MCF 10A (cell line): Measurements from ENCODE around the gene PXK. TPM values are rescaled to one million over a fixed set of nuclear protein-coding genes. Genes with fewer than 3 reads are reported as not detected.

ENCODE experiments used
- BruUV-seq: library from RNA; stranded (reverse); fragments of 400-500 nt; replicated peaks from 2 replicates; lab custom pipeline; 2021; lab: Mats Ljungman, UMichigan
- CTCF ChIA-PET: fragments of 300-600 bp; sonication (Branson Sonifier 250); formaldehyde crosslinking; extraction: SDS; loops from one replicate; lab custom pipeline; 2021; ENCODE audit warnings: antibody characterized with exemption, inconsistent platforms; lab: Yijun Ruan, JAX
- POLR2A ChIA-PET: fragments of 300-600, 350-650 bp; sonication (Branson Sonifier 250); formaldehyde crosslinking; extraction: SDS; loops from one replicate; lab custom pipeline; 2020; ENCODE audit warnings: antibody characterized with exemption, inconsistent platforms; lab: Yijun Ruan, JAX
- DNase-seq: peaks from one replicate; pipeline ENCODE4 v3.0.0-alpha.2; 2018; ENCODE audit not compliant: unreplicated experiment
- H3K27ac Mint-ChIP-seq: one replicate; pipeline ENCODE4 v1.8.0; 2022; ENCODE audit warnings: mild to moderate bottlenecking, low read depth, mixed read lengths; ENCODE audit not compliant: unreplicated experiment
- H3K27me3 Mint-ChIP-seq: one replicate; pipeline ENCODE4 v1.8.0; 2022; ENCODE audit warnings: mixed read lengths; ENCODE audit not compliant: insufficient read depth, unreplicated experiment
- H3K36me3 Mint-ChIP-seq: one replicate; pipeline ENCODE4 v1.8.0; 2022; ENCODE audit warnings: mild to moderate bottlenecking, moderate library complexity, mixed read lengths; ENCODE audit not compliant: insufficient read depth, unreplicated experiment
- H3K4me1 Mint-ChIP-seq: one replicate; pipeline ENCODE4 v1.8.0; 2022; ENCODE audit warnings: mixed read lengths; ENCODE audit not compliant: insufficient read depth, unreplicated experiment
- H3K4me3 Mint-ChIP-seq: one replicate; pipeline ENCODE4 v1.8.0; 2022; ENCODE audit warnings: mild to moderate bottlenecking, moderate library complexity, mixed read lengths; ENCODE audit not compliant: unreplicated experiment
- H3K9me3 Mint-ChIP-seq: one replicate; pipeline ENCODE4 v1.8.0; 2022; ENCODE audit warnings: mixed read lengths; ENCODE audit not compliant: unreplicated experiment
- intact Hi-C: fragments of 100-400 bp; cut with micrococcal nuclease; formaldehyde crosslinking; loops from 2 replicates; pipeline ENCODE4 v1.14.1; 2022
- total RNA-seq: library from RNA; stranded (reverse); gene quantifications from 2 replicates; pipeline ENCODE4 v1.2.3, GENCODE V29; 2022
- TF ChIP-seq, protein P1 (sequence below): fragments of 200-600 bp; IDR thresholded peaks from one replicate; pipeline ENCODE4 v1.8.0; 2022; ENCODE audit warnings: antibody characterized with exemption, mild to moderate bottlenecking; ENCODE audit not compliant: unreplicated experiment

Gene PXK
- total RNA-seq, 1 experiment from 2014 or later = 62.2 TPM

DNA sequence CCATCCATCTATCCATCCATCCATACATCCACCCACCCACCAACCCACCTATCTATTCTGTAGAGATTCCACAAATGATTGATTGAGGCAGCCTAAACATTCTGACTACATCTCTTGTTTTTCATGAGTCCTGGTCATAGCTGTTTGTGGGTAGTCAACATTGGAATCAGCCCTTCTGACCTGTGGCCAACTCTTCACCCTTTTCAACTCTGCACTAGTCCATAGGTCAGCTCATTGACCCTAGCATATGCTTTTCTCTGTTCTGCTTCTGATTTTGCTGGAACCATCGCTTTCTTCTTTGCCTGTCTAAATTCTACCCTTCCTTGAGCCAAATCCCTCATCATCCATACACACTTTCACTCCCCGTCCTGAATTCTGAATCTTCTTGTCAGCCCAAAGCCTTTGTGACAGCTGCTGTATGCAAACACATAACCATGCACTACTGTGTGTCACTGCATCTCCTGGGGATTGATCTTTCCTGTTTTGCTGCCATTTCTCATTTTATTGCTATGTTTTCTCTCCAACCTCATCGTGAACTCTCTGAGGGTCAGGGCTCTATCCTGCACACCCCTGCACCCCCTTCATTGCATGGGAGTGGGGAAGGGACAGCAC lies 142.4 kb downstream of the PXK start:
- no TSS peak for BruUV-seq
- ChIA-PET CTCF (interaction anchor here (1.9 kb wide), 1 partner anchor 16 kb away, joined by 10 read pairs; the partner anchor contains the start of gene KCTD6), POLR2A (interaction anchor here (1.4 kb wide), 1 partner anchor 12 kb away, joined by 6 read pairs; no protein-coding TSS in a partner anchor)
- intact Hi-C loops = no loop called here
- Mint-ChIP-seq H3K27me3 (no peaks in the 10 kb centered on the region), H3K27ac (no peak overlapping the region), H3K4me1 (peaks cover 13% of the 10 kb centered on the region), H3K4me3 (no peak overlapping the region), H3K9me3 (no peaks in the 10 kb centered on the region), H3K36me3 (no peaks in the 10 kb centered on the region)
- DNase-seq = no peak
- TF ChIP-seq, protein P1, sequence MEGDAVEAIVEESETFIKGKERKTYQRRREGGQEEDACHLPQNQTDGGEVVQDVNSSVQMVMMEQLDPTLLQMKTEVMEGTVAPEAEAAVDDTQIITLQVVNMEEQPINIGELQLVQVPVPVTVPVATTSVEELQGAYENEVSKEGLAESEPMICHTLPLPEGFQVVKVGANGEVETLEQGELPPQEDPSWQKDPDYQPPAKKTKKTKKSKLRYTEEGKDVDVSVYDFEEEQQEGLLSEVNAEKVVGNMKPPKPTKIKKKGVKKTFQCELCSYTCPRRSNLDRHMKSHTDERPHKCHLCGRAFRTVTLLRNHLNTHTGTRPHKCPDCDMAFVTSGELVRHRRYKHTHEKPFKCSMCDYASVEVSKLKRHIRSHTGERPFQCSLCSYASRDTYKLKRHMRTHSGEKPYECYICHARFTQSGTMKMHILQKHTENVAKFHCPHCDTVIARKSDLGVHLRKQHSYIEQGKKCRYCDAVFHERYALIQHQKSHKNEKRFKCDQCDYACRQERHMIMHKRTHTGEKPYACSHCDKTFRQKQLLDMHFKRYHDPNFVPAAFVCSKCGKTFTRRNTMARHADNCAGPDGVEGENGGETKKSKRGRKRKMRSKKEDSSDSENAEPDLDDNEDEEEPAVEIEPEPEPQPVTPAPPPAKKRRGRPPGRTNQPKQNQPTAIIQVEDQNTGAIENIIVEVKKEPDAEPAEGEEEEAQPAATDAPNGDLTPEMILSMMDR = no peak

Other genes with a start within 250 kb of the PXK start
- not detected in 2 replicates for gene DNASE1L3, start 121.9 kb upstream of the PXK start, total RNA-seq
- gene ABHD6, start 95.1 kb upstream of the PXK start, total RNA-seq = 3.4 and 3.9 TPM in 2 replicates
- gene RPP14, start 26.6 kb upstream of the PXK start, total RNA-seq = 19.0 and 20.0 TPM in 2 replicates
- gene HTD2, start 26.4 kb upstream of the PXK start, total RNA-seq = 10.1 and 11.5 TPM in 2 replicates
- gene PDHB, start 100.9 kb downstream of the PXK start, total RNA-seq = 52.2 and 62.2 TPM in 2 replicates
- 9.9 and 10.6 TPM in 2 replicates for gene KCTD6, start 159.2 kb downstream of the PXK start, total RNA-seq
- 4.3 and 14.4 TPM in 2 replicates for gene ACOX2, start 204.3 kb downstream of the PXK start, total RNA-seq
- gene FAM107A, start 244.5 kb downstream of the PXK start, total RNA-seq = not detected in 2 replicates